Measurements from ENCODE around the gene GRIK3.

Gene GRIK3

DNA sequence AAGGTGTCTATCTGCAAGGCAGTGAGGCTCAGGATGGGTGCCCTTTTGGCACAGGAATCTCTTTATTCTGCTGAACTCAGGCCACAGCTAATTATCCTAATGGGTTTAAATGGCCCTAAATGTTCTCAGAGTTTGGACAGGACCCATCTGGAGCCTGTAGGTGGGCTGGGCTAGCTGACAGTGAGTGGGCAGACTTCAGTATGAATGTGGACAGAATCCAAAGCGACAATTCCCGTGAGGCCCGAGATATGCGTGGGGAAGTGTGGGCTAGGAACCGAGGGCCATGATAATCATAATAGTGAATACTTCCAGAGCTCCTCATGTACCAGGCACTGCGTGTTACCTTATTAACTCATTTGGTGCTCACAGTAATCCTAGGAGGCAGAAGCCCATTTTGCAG is 165.3 kb downstream of the GRIK3 start:
- no peak overlapping the region for H3K9ac ChIP-seq (ENCODE audit: low read length)
- no peaks in the 10 kb centered on the region for H3K27me3 ChIP-seq (replicated peaks; ENCODE audit: control insufficient read depth, insufficient read depth, low read length)
- DNase-seq (ENCODE audit: low read depth): no peak
- no peaks in the 10 kb centered on the region for H3K4me1 ChIP-seq (ENCODE audit: control insufficient read depth, insufficient read depth, low read length)
- no peak overlapping the region for H3K4me3 ChIP-seq (ENCODE audit: low read length)
- H3K9me3 ChIP-seq (ENCODE audit: control insufficient read depth, low read length): no peaks in the 10 kb centered on the region
- no peaks in the 10 kb centered on the region for H3K36me3 ChIP-seq (ENCODE audit: control insufficient read depth, insufficient read depth, low read length, severe bottlenecking)

DNA sequence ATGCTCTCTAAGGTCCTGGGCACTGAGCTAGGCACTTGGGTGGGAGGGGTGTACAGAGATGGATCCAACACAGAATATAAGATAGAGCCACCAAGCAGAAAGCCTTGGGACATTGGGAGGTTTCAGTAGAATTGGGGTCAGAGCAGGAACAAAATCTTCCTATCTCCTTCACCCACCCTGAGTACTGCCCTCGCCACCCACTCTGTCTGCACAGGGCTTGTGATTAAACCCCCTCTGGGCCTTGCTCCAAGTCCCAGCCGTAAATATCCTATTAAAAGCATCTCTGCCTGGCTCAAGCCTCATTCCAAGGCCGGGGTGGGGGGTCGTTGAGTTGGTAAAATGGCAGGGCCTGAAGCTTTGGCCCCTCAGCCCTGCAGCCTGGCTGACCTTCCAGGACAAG is 166.7 kb downstream of the GRIK3 start:
- no peaks in the 10 kb centered on the region for H3K4me1 ChIP-seq (ENCODE audit: control insufficient read depth, insufficient read depth, low read length)
- no peak for DNase-seq (ENCODE audit: low read depth)

DNA sequence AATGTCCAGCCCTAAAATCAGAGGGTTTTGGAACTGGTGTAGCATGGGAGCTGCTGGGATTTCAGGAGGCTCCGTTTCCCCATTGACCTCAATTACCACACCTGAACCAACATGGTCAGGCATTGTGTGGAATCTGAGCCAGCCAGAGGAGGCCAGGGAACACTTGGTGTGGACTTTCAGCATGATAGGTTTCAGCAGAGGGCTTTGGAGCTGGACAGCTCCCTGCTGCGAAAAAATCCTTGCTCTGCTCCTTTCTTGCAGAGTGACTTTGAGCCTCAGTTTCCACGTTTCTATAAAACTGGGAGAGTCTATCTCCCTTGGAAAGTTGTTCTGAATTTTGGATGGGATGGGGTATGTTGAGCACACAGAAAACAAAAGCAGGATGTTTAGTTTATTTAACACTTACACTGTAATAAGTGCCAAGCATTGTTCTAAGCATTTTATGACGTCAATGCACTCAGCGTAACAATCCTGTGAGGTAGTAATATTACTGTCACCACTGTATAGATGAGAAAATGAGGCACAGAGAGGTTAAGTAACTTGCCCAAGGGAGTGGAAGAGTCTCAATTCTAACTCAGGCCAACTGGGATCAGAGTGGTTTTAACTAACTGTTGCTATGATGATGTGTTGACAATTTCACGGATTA is 168.0 kb downstream of the GRIK3 start:
- peaks cover 9% of the 10 kb centered on the region for H3K27me3 ChIP-seq (replicated peaks; ENCODE audit: control insufficient read depth, insufficient read depth, low read length)
- H3K4me1 ChIP-seq (ENCODE audit: control insufficient read depth, insufficient read depth, low read length): no peaks in the 10 kb centered on the region
- H3K36me3 ChIP-seq (ENCODE audit: control insufficient read depth, insufficient read depth, low read length, severe bottlenecking): no peaks in the 10 kb centered on the region
- no peaks in the 10 kb centered on the region for H3K9me3 ChIP-seq (ENCODE audit: control insufficient read depth, low read length)
- H3K9ac ChIP-seq (ENCODE audit: low read length): no peak overlapping the region
- DNase-seq (ENCODE audit: low read depth): no peak
- H3K4me3 ChIP-seq (ENCODE audit: low read length): no peak overlapping the region

More for the DNA sequence above, 166.7 kb downstream of the GRIK3 start:
- Histone ChIP-seq H3K27me3 (replicated peaks; ENCODE audit: control insufficient read depth, insufficient read depth, low read length) (peaks cover 9% of the 10 kb centered on the region), H3K36me3 (ENCODE audit: control insufficient read depth, insufficient read depth, low read length, severe bottlenecking) (no peaks in the 10 kb centered on the region), H3K9me3 (ENCODE audit: control insufficient read depth, low read length) (no peaks in the 10 kb centered on the region), H3K9ac (ENCODE audit: low read length) (no peak overlapping the region), H3K4me3 (ENCODE audit: low read length) (no peak overlapping the region)

DNA sequence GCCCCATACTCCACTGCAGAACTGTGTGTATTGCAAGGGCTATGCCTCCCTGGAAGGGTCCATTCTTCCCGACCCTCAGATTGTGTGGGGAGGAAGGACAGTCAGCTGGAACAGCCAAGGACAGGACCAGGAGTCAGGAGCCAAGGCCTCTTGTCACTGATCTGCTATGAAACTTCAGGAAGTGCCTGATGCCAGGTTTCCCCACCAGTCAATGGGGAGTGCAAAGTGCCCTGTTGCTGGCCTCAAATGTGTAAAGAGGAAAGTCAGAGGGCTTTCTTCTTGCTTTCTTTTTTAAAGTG is 168.8 kb downstream of the GRIK3 start:
- H3K27me3 ChIP-seq (replicated peaks; ENCODE audit: control insufficient read depth, insufficient read depth, low read length): peaks cover 11% of the 10 kb centered on the region
- no peaks in the 10 kb centered on the region for H3K4me1 ChIP-seq (ENCODE audit: control insufficient read depth, insufficient read depth, low read length)
- H3K9ac ChIP-seq (ENCODE audit: low read length): no peak overlapping the region
- no peak for DNase-seq (ENCODE audit: low read depth)
- H3K36me3 ChIP-seq (ENCODE audit: control insufficient read depth, insufficient read depth, low read length, severe bottlenecking): no peaks in the 10 kb centered on the region
- no peaks in the 10 kb centered on the region for H3K9me3 ChIP-seq (ENCODE audit: control insufficient read depth, low read length)
- H3K4me3 ChIP-seq (ENCODE audit: low read length): no peak overlapping the region

DNA sequence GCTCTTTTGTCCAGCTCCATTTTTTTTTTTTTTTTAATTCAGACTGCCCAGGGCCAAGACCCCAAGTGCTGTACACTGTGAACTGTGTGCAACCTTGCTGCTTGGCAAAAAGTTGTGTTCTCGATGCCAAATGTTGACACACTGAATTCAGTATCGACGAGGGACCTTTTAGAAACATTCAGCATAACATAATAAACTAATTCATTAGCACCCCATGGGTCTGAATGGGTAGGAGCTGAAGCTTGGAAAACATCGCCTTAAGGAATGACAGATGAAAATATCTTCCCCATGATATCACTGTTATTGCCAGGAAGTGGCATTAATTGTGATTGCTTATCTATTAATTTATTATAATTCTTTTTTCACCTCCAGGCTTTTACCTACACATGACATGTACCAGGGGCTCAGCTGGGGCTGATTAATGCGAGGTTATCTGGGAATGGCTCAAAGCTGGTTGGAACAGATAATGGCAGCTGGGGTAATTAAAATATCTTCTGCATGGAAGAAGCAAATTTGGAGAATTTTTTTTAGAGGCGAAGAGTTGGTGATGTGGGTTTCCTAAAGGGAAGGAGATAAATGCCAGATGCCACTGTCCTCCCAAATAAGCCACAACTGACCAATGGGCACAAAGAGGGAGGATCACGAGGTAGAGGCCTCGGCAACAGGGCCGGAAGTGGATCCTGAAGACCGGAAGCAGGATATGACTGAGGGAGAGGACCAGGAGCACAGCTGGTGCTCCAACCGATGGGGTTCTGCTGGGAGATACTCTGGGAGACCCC is 169.3 kb downstream of the GRIK3 start:
- H3K9ac ChIP-seq (ENCODE audit: low read length): no peak overlapping the region
- H3K36me3 ChIP-seq (ENCODE audit: control insufficient read depth, insufficient read depth, low read length, severe bottlenecking): no peaks in the 10 kb centered on the region
- DNase-seq (ENCODE audit: low read depth): no peak
- no peaks in the 10 kb centered on the region for H3K4me1 ChIP-seq (ENCODE audit: control insufficient read depth, insufficient read depth, low read length)
- no peak overlapping the region for H3K4me3 ChIP-seq (ENCODE audit: low read length)
- H3K9me3 ChIP-seq (ENCODE audit: control insufficient read depth, low read length): no peaks in the 10 kb centered on the region
- H3K27me3 ChIP-seq (replicated peaks; ENCODE audit: control insufficient read depth, insufficient read depth, low read length): peaks cover 16% of the 10 kb centered on the region

DNA sequence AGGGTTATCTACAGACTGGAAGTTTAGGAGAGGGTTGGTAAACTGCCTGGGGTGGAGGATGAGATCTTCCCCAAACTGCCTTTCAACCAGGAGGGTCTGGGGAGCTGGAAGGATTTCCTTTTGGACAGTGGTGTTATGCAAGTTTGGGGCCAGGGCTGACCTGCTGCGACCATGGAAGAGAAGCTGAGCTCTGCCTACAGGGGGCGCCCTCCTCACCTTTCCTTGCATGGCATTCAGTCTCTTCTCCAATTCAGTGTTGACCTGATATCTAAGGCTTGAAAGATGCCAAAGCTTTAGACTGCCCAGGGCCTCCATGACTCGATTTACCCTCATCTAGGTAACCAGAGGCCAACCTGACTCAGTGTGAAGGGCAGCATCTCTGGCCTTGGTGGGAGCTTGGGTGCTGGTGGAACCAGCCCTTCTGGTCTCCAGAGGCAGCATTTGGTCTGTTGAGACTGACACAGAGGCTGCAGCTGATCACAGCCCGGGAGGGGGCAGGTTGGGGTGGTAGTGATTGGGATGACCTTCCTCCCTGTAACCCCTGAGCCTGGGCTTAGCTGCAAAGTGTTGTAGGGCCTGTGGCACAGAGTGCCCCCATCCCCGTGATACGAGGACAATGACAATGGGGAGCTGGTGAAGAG is 170.0 kb downstream of the GRIK3 start:
- no peak overlapping the region for H3K4me3 ChIP-seq (ENCODE audit: low read length)
- no peaks in the 10 kb centered on the region for H3K36me3 ChIP-seq (ENCODE audit: control insufficient read depth, insufficient read depth, low read length, severe bottlenecking)
- H3K9ac ChIP-seq (ENCODE audit: low read length): no peak overlapping the region
- peaks cover 16% of the 10 kb centered on the region for H3K27me3 ChIP-seq (replicated peaks; ENCODE audit: control insufficient read depth, insufficient read depth, low read length)
- no peaks in the 10 kb centered on the region for H3K9me3 ChIP-seq (ENCODE audit: control insufficient read depth, low read length)
- DNase-seq (ENCODE audit: low read depth): no peak
- no peaks in the 10 kb centered on the region for H3K4me1 ChIP-seq (ENCODE audit: control insufficient read depth, insufficient read depth, low read length)

DNA sequence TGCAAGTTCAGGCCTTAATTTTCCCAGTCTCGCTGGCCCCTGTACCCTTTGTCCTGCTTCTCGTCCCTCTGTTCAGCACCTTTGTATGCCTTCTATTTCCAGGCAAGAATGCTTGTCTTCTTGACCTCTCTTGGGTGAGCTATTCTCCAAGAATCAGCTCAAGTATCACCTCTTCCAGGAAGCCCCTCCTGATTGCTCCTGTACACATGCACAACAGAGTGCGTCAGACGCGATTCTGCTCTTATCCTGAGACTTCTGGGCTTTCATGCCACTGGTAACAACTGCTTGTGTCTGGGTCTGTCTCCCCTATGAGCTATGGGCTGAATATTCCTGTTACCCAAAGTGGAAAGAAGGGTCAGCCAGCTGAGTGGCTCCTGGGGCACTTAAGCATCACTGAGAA is 170.8 kb downstream of the GRIK3 start:
- no peak overlapping the region for H3K4me3 ChIP-seq (ENCODE audit: low read length)
- H3K9me3 ChIP-seq (ENCODE audit: control insufficient read depth, low read length): no peaks in the 10 kb centered on the region
- no peaks in the 10 kb centered on the region for H3K4me1 ChIP-seq (ENCODE audit: control insufficient read depth, insufficient read depth, low read length)
- no peak overlapping the region for H3K9ac ChIP-seq (ENCODE audit: low read length)
- peaks cover 16% of the 10 kb centered on the region for H3K27me3 ChIP-seq (replicated peaks; ENCODE audit: control insufficient read depth, insufficient read depth, low read length)
- no peak for DNase-seq (ENCODE audit: low read depth)
- no peaks in the 10 kb centered on the region for H3K36me3 ChIP-seq (ENCODE audit: control insufficient read depth, insufficient read depth, low read length, severe bottlenecking)

DNA sequence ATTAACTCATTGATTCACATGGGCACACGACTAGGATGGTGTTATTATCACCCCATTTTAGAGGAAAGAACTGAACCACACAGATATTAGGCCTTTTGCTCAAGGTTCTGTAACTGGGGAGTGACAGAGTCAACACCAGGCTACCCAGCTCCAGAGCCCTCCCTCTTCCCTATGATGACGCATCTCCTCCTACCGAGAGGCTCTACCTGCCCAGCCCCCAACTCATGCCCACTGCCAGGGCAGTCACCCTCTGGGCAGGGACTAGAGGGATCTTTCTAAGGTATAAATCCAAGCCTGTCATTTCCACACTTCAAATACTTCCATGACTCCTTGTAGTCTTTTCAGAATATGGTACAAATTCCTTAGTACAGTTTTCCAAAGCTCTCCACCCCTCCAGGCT is 171.3 kb downstream of the GRIK3 start:
- Histone ChIP-seq H3K4me1 (ENCODE audit: control insufficient read depth, insufficient read depth, low read length) (no peaks in the 10 kb centered on the region), H3K9me3 (ENCODE audit: control insufficient read depth, low read length) (no peaks in the 10 kb centered on the region), H3K9ac (ENCODE audit: low read length) (no peak overlapping the region), H3K27me3 (replicated peaks; ENCODE audit: control insufficient read depth, insufficient read depth, low read length) (peaks cover 18% of the 10 kb centered on the region), H3K36me3 (ENCODE audit: control insufficient read depth, insufficient read depth, low read length, severe bottlenecking) (no peaks in the 10 kb centered on the region), H3K4me3 (ENCODE audit: low read length) (no peak overlapping the region)
- no peak for DNase-seq (ENCODE audit: low read depth)

DNA sequence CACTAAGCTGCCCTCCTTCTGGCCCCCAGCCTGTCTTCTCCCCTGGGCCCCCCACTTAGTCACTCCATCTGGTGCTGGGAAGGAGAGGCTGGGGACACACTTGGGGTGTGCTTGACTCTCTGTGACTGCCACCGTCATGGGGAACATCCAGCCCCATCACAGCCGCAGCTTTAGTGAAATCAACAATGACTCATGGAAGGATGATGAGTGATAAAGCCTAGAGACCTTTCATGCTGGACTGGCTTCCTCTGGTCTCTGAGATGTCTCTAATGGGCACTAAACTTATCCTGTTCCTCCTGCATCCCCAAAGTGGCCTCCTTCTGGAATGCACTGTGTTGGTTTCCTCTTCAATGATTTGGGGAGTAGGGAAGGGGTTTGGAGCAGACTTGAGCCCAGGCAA is 172.9 kb downstream of the GRIK3 start:
- Histone ChIP-seq H3K36me3 (ENCODE audit: control insufficient read depth, insufficient read depth, low read length, severe bottlenecking) (no peaks in the 10 kb centered on the region), H3K27me3 (replicated peaks; ENCODE audit: control insufficient read depth, insufficient read depth, low read length) (peaks cover 34% of the 10 kb centered on the region), H3K4me3 (ENCODE audit: low read length) (no peak overlapping the region), H3K9ac (ENCODE audit: low read length) (no peak overlapping the region), H3K4me1 (ENCODE audit: control insufficient read depth, insufficient read depth, low read length) (no peaks in the 10 kb centered on the region), H3K9me3 (ENCODE audit: control insufficient read depth, low read length) (no peaks in the 10 kb centered on the region)
- DNase-seq (ENCODE audit: low read depth): no peak

DNA sequence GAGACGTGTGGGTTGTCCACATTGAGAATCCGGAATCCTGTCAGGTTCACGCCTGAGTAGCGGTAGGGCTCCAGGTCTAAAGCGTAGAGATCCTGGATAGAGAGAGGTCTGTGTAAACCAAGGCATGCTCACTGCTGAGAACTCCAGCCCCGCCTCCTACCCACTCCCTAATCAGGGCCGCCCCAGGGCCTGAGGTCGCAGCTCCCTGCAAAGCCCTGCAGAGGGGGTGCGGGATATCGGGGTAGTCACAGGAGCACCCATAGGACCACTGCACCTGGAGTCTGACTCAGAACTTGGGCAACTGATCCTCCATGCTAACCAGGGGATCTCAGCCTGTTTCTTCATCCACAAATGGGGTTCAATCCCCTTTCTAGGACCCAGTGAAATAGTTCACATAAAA is 174.4 kb downstream of the GRIK3 start:
- H3K27me3 ChIP-seq (replicated peaks; ENCODE audit: control insufficient read depth, insufficient read depth, low read length): peaks cover 47% of the 10 kb centered on the region
- H3K9me3 ChIP-seq (ENCODE audit: control insufficient read depth, low read length): no peaks in the 10 kb centered on the region
- no peak for DNase-seq (ENCODE audit: low read depth)
- H3K9ac ChIP-seq (ENCODE audit: low read length): no peak overlapping the region
- H3K4me1 ChIP-seq (ENCODE audit: control insufficient read depth, insufficient read depth, low read length): no peaks in the 10 kb centered on the region
- no peaks in the 10 kb centered on the region for H3K36me3 ChIP-seq (ENCODE audit: control insufficient read depth, insufficient read depth, low read length, severe bottlenecking)
- H3K4me3 ChIP-seq (ENCODE audit: low read length): no peak overlapping the region

DNA sequence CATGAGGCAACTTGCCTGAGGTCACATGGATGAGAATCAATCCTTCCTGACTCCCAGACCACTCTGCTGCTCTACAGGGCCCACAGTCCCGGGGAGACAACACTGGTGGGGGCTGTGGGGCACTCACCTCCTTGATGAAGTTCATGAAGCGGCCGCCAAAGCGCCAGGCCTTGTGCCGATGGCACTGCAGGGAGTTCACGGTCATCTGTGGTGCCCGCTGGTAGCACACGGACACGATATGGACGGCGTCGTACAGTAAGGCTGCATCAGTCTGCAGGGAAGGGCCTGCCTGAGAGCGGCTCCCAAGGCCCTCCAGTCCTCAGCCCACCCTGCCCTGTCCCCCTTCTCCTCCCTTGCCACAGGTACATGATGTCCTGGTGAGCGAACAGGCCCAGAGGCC is 175.3 kb downstream of the GRIK3 start:
- no peaks in the 10 kb centered on the region for H3K36me3 ChIP-seq (ENCODE audit: control insufficient read depth, insufficient read depth, low read length, severe bottlenecking)
- H3K9me3 ChIP-seq (ENCODE audit: control insufficient read depth, low read length): no peaks in the 10 kb centered on the region
- peaks cover 55% of the 10 kb centered on the region for H3K27me3 ChIP-seq (replicated peaks; ENCODE audit: control insufficient read depth, insufficient read depth, low read length)

More for the DNA sequence above, 175.3 kb downstream of the GRIK3 start:
- Histone ChIP-seq H3K4me3 (ENCODE audit: low read length) (no peak overlapping the region), H3K9ac (ENCODE audit: low read length) (no peak overlapping the region), H3K4me1 (ENCODE audit: control insufficient read depth, insufficient read depth, low read length) (no peaks in the 10 kb centered on the region)
- DNase-seq (ENCODE audit: low read depth): no peak

All from adipocyte (in vitro differentiated cells).